Caco-2 (cell line): ENCODE measurements around the gene PDS5B. TPM values are rescaled to one million over a fixed set of nuclear protein-coding genes. Genes with fewer than 3 reads are reported as not detected.

Source experiments
- BruUV-seq: library from RNA; stranded (reverse); fragments of 400-500 nt; replicated peaks from 2 replicates; lab custom pipeline; 2021; lab: Mats Ljungman, UMichigan
- CTCF ChIA-PET: fragments of 300-600 bp; sonication (Branson Sonifier 250); formaldehyde crosslinking; loops from one replicate; lab custom pipeline; 2022; ENCODE audit warnings: antibody characterized with exemption; lab: Charles Lee
- POLR2A ChIA-PET: fragments of 300-600 bp; sonication (Branson Sonifier 250); formaldehyde crosslinking; loops from one replicate; lab custom pipeline; 2022; ENCODE audit warnings: antibody characterized with exemption; lab: Charles Lee
- DNase-seq, 2 experiments: peaks; one replicate each; pipeline versions ENCODE4 v3.0.0 to v3.0.0-alpha.2; 2020 to 2022
- H3K27me3 ChIP-seq: replicated peaks from 2 replicates; pipeline ENCODE4 v1.6.0; 2011; ENCODE audit warnings: low read length; ENCODE audit not compliant: control insufficient read depth, insufficient read depth
- H3K36me3 ChIP-seq: 2 replicates; pipeline ENCODE4 v1.5.1; 2011; ENCODE audit warnings: low read length; ENCODE audit not compliant: control insufficient read depth, insufficient read depth
- H3K4me1 ChIP-seq: fragments of 250-450 bp; sonication (Bioruptor Pico); 2 replicates; pipeline ENCODE4 v1.5.1; 2020; ENCODE audit warnings: mild to moderate bottlenecking
- H3K4me3 ChIP-seq: 2 replicates; pipeline ENCODE4 v1.5.1; 2011; ENCODE audit warnings: low read depth, mild to moderate bottlenecking, control low read depth, low read length
- H3K9me3 ChIP-seq: fragments of 250-450 bp; sonication (Bioruptor Pico); 2 replicates; pipeline ENCODE4 v1.5.1; 2020; ENCODE audit warnings: mild to moderate bottlenecking, moderate library complexity
- H3K27ac Mint-ChIP-seq: one replicate; pipeline ENCODE4 v1.8.0; 2022; ENCODE audit warnings: mixed read lengths; ENCODE audit not compliant: unreplicated experiment
- H3K27me3 Mint-ChIP-seq: one replicate; pipeline ENCODE4 v1.8.0; 2022; ENCODE audit warnings: mixed read lengths; ENCODE audit not compliant: insufficient read depth, unreplicated experiment
- H3K36me3 Mint-ChIP-seq: one replicate; pipeline ENCODE4 v1.8.0; 2022; ENCODE audit warnings: mild to moderate bottlenecking, mixed read lengths; ENCODE audit not compliant: insufficient read depth, unreplicated experiment
- H3K4me1 Mint-ChIP-seq: one replicate; pipeline ENCODE4 v1.8.0; 2022; ENCODE audit warnings: low read depth, mixed read lengths; ENCODE audit not compliant: unreplicated experiment
- H3K4me3 Mint-ChIP-seq: one replicate; pipeline ENCODE4 v1.8.0; 2022; ENCODE audit warnings: mild to moderate bottlenecking, moderate library complexity, mixed read lengths; ENCODE audit not compliant: unreplicated experiment
- H3K9me3 Mint-ChIP-seq: one replicate; pipeline ENCODE4 v1.8.0; 2022; ENCODE audit warnings: mixed read lengths; ENCODE audit not compliant: unreplicated experiment
- CTCF ChIP-seq, 2 experiments: fragments of 200-600 bp in 1 of 2; IDR thresholded peaks; 1 replicate in 1 of 2; 2 replicates in 1 of 2; pipeline versions ENCODE4 v1.5.1 to v1.8.0; 2011 to 2022; ENCODE audit warnings: antibody characterized with exemption in 1 of 2, control low read depth in 1 of 2, inconsistent platforms in 1 of 2, low read depth in 1 of 2, low read length in 1 of 2, mild to moderate bottlenecking in 1 of 2, moderate library complexity in 1 of 2; ENCODE audit not compliant: insufficient read depth in 1 of 2, severe bottlenecking in 1 of 2, unreplicated experiment in 1 of 2
- intact Hi-C: fragments of 100-400 bp; cut with micrococcal nuclease; formaldehyde crosslinking; loops from one replicate; pipeline ENCODE4 v1.10.0; 2022; ENCODE audit not compliant: unreplicated experiment
- total RNA-seq: library from RNA; stranded (reverse); gene quantifications from 2 replicates; pipeline ENCODE4 v1.2.3, GENCODE V29; 2022

The PDS5B gene
- total RNA-seq, 1 experiment from 2014 or later: 54.9 TPM

GRCh38 chr13:32752311-32752710 lies 166.1 kb downstream of the PDS5B start:
- Histone ChIP-seq H3K36me3 (no peaks in the 10 kb centered on the region), H3K27me3 (no peaks in the 10 kb centered on the region), H3K4me3 (no peak overlapping the region), H3K9me3 (no peaks in the 10 kb centered on the region), H3K4me1 (0 out of 2 replicates have a peak, but pooled peaks cover 3% of the 10 kb centered on the region)
- Mint-ChIP-seq H3K27me3 (no peaks in the 10 kb centered on the region), H3K4me3 (no peak overlapping the region), H3K9me3 (no peaks in the 10 kb centered on the region), H3K4me1 (peaks cover 13% of the 10 kb centered on the region), H3K27ac (no peak overlapping the region), H3K36me3 (peaks cover 18% of the 10 kb centered on the region)
- no peak for TF ChIP-seq CTCF (IDR thresholded peaks at IDR 0.05; ENCODE audit: insufficient read depth in 1 of 2, low read depth in 1 of 2, low read length in 1 of 2, severe bottlenecking in 1 of 2, unreplicated experiment in 1 of 2)
- CTCF ChIA-PET: no interaction called here
- no TSS peak for BruUV-seq
- DNase-seq: no peak
- intact Hi-C loops: no loop called here
- POLR2A ChIA-PET: no interaction called here

- H3K4me3 Mint-ChIP-seq: no peak overlapping the region
These were observed 166.8 kb downstream of the PDS5B start for GRCh38 chr13:32752997-32753606.

GRCh38 chr13:32754179-32754578 lies 167.9 kb downstream of the PDS5B start:
- peaks cover 20% of the 10 kb centered on the region for H3K36me3 Mint-ChIP-seq
- Histone ChIP-seq H3K9me3 (no peaks in the 10 kb centered on the region), H3K36me3 (no peaks in the 10 kb centered on the region; the same call in 1 of the 2 replicates), H3K4me3 (no peak overlapping the region), H3K4me1 (0 out of 2 replicates have a peak, but pooled peaks cover 3% of the 10 kb centered on the region), H3K27me3 (no peaks in the 10 kb centered on the region)
- POLR2A ChIA-PET: no interaction called here
- intact Hi-C loops: no loop called here
- DNase-seq: no peak
- no peak overlapping the region for H3K27ac Mint-ChIP-seq
- no TSS peak for BruUV-seq
- no peaks in the 10 kb centered on the region for H3K9me3 Mint-ChIP-seq
- H3K4me1 Mint-ChIP-seq: peaks cover 8% of the 10 kb centered on the region
- CTCF ChIA-PET: no interaction called here
- H3K27me3 Mint-ChIP-seq: no peaks in the 10 kb centered on the region
- no peak for TF ChIP-seq CTCF (IDR thresholded peaks at IDR 0.05; ENCODE audit: insufficient read depth in 1 of 2, low read depth in 1 of 2, low read length in 1 of 2, severe bottlenecking in 1 of 2, unreplicated experiment in 1 of 2)
- H3K4me3 Mint-ChIP-seq: no peak overlapping the region

More at GRCh38 chr13:32752997-32753606, 166.8 kb downstream of the PDS5B start:
- H3K4me3 ChIP-seq: no peak overlapping the region
- H3K27me3 ChIP-seq: no peaks in the 10 kb centered on the region
- Mint-ChIP-seq H3K27ac (no peak overlapping the region), H3K4me1 (peaks cover 13% of the 10 kb centered on the region), H3K36me3 (peaks cover 18% of the 10 kb centered on the region), H3K27me3 (no peaks in the 10 kb centered on the region), H3K9me3 (no peaks in the 10 kb centered on the region)
- H3K9me3 ChIP-seq: no peaks in the 10 kb centered on the region
- no TSS peak for BruUV-seq
- no peak for TF ChIP-seq CTCF (IDR thresholded peaks at IDR 0.05; ENCODE audit: insufficient read depth in 1 of 2, low read depth in 1 of 2, low read length in 1 of 2, severe bottlenecking in 1 of 2, unreplicated experiment in 1 of 2)
- intact Hi-C loops: no loop called here
- POLR2A ChIA-PET: no interaction called here
- CTCF ChIA-PET: no interaction called here
- H3K36me3 ChIP-seq: no peaks in the 10 kb centered on the region
- H3K4me1 ChIP-seq: 0 out of 2 replicates have a peak, but pooled peaks cover 3% of the 10 kb centered on the region
- no peak for DNase-seq
